AG08395 (cell line): ENCODE data around the gene CCL23.
A peak's percentile ranks its signal among the peaks of the same experiment; 100 is the strongest.

Source experiments
- DNase-seq: peaks from one replicate; pipeline ENCODE4 v3.0.0; 2012; ENCODE audit warnings: mixed read lengths, low spot score

CCL23 gene

DNA sequence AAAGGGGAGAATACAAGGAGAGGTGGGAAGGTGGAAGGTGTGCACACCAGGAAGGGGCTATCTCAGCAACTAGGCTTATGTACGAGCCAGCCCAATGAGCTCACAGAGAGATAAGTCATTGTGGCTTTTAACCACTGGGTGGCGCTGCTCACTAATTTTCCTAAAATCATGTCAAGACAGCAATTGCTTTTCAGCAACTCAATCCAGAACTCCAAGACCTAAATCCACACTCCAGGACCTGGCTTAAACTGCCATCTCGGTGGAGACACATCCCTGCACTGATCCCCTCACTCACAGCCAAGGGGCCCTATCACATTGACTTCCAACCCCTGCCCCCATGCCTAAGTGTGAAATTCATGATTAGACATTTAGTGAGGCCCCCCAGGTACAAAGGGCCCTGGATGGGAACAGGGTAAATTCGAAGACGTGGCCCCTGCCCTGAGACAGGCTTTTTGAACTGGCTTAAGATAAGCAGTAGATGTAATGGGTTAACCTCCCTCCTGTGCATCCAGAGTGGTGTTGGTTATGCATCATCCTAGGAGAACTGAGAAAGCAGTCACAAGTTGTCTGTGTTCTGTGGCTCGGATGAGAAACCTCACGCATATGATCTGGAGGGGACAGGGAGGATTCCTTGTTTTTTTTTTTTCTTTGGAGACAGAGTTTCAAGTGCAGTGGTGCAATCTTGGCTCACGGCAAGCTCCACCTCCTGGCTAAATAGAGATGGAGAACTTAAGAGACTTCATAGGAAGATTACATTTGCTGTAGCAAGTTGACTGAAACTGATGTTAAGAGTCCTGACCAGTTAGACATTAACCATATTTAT lies 48.0 kb downstream of the CCL23 start:
- DNase-seq, result peak; percentile 77

DNA sequence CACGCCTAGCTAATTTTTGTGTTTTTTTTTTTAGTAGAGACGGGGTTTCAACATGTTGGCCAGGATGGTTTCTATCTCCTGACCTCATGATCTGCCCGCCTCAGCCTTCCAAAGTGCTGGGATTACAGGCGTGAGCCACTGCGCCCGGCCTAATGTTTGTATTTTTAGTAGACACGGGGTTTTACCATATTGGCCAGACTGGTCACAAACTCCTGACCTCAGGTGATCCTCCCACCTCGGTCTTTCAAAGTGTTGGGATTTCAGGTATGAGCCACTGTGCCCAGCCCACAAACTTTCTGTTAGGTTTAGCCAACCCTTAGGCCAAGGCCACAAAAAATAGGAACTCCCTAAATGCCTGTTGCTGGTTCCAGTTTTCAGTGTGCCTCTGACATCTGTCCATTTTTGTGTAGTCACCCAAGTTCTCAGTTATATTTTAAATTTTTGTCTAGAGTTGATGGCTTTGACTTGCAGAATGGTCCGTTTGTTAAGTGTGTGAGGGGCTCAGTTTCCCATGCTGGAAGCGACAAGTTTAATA lies 49.2 kb downstream of the CCL23 start:
- no peak for DNase-seq

DNA sequence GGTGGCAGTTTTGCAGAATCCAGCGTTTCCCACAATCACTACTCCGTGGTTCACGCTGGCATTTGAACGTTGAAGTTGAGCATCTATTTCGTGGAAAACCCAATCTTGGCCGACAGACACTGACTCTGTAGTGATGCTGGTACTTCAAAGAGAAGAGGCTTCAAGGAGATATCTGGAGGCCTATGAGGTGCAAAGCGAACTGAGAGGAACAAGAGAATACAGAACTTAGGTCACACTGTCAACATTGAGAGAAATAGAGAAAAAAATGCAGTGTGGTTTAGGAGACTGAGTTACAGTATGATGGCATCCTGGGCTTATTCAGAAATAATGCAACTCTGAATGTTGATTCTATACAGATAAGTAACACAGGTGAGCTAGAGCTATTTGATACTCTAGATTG lies 52.5 kb downstream of the CCL23 start:
- no peak for DNase-seq

DNA sequence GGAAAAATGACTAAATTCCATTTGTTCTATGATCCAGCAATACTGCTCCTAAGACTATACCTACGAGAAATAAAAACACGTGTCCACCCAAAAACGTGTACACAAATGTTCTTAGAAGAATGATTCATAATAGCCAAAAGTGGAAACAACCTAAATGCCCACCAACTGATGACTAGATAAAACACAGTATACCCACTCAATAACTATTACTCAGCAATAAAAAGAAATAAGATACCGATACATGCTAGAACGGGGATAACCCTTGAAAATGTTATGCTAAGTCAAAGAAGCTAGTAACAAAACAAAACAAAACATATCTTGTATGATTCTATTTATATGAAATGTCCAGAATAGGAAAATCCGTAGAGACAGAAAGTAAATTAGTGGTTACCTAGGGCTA lies 54.1 kb downstream of the CCL23 start:
- DNase-seq, result no peak
